Fibroblast of lung (primary cell): ENCODE results near the gene ZNF618. TPM values are rescaled to one million over a fixed set of nuclear protein-coding genes. Genes with fewer than 3 reads are reported as not detected.

ENCODE experiments used
- DNase-seq, 2 donors: peaks; one replicate each; pipeline versions ENCODE4 v3.0.0 to v3.0.0-alpha.2; 2010; ENCODE audit warnings: low read depth in 2 of 2
- H2AFZ ChIP-seq: 2 replicates; pipeline ENCODE4 v1.5.1; 2012; ENCODE audit warnings: low read length, control low read depth, inconsistent platforms
- H3K27ac ChIP-seq: 2 replicates; pipeline ENCODE4 v1.5.1; 2011; ENCODE audit warnings: low read length, control low read depth; ENCODE audit not compliant: insufficient read depth
- H3K27me3 ChIP-seq: 2 replicates; pipeline ENCODE4 v1.5.1; 2011; ENCODE audit warnings: mild to moderate bottlenecking, low read length; ENCODE audit not compliant: control insufficient read depth, insufficient read depth
- H3K36me3 ChIP-seq: 2 replicates; pipeline ENCODE4 v1.5.1; 2011; ENCODE audit warnings: low read length; ENCODE audit not compliant: control insufficient read depth, insufficient read depth
- H3K4me1 ChIP-seq: 2 replicates; pipeline ENCODE4 v1.5.1; 2011; ENCODE audit warnings: low read length; ENCODE audit not compliant: control insufficient read depth, insufficient read depth; ENCODE audit errors: extremely low read depth
- H3K4me2 ChIP-seq: 2 replicates; pipeline ENCODE4 v1.5.1; 2011; ENCODE audit warnings: low read length, control low read depth; ENCODE audit not compliant: insufficient read depth; ENCODE audit errors: extremely low read depth
- H3K4me3 ChIP-seq, 4 experiments: fragments of 200-600 bp in 1 of 4; sonication (generic) in 1 of 4; replicated peaks in 1 of 4; 2 replicates each; pipeline ENCODE4 v1.5.1; 2011 to 2016; ENCODE audit warnings: low read length in 4 of 4, low read depth in 3 of 4, mild to moderate bottlenecking in 3 of 4, control low read depth in 2 of 4, inconsistent platforms in 1 of 4, mixed read lengths in 1 of 4; ENCODE audit not compliant: insufficient read depth in 1 of 4; ENCODE audit errors: control extremely low read depth in 1 of 4
- H3K79me2 ChIP-seq: 2 replicates; pipeline ENCODE4 v1.5.1; 2012; ENCODE audit warnings: mild to moderate bottlenecking, low read length, inconsistent platforms; ENCODE audit not compliant: control insufficient read depth, insufficient read depth
- H3K9ac ChIP-seq: 2 replicates; pipeline ENCODE4 v1.5.1; 2011; ENCODE audit warnings: mild to moderate bottlenecking, low read length, control low read depth; ENCODE audit not compliant: insufficient read depth
- H3K9me3 ChIP-seq: 2 replicates; pipeline ENCODE4 v1.5.1; 2012; ENCODE audit warnings: low read depth, low read length; ENCODE audit not compliant: control insufficient read depth, insufficient read depth
- H4K20me1 ChIP-seq: 2 replicates; pipeline ENCODE4 v1.5.1; 2011; ENCODE audit warnings: low read length; ENCODE audit not compliant: control insufficient read depth, insufficient read depth; ENCODE audit errors: extremely low read depth
- EZH2 ChIP-seq: IDR thresholded peaks from 2 replicates; pipeline ENCODE4 v1.5.1; 2012; ENCODE audit warnings: low read length, control low read depth, mild to moderate bottlenecking; ENCODE audit errors: missing control alignments
- polyA plus RNA-seq, 2 donors: library from polyadenylated mRNA; depleted of rRNA in 1 of 2; stranded (reverse) in 1 of 2; unstranded in 1 of 2; fragments of >200 nt; gene quantifications; 2 replicates each; pipeline ENCODE4 v1.2.1, GENCODE V29; 2011 to 2012; ENCODE audit warnings: missing spikeins in 1 of 2
- total RNA-seq: library from RNA; depleted of rRNA; stranded (reverse); fragments of >200 nt; gene quantifications from 2 replicates; pipeline ENCODE4 v1.2.1, GENCODE V29; 2014
- TF ChIP-seq, protein P1 (sequence below), 2 donors: IDR thresholded peaks in 1 of 2; conservative IDR thresholded peaks in 1 of 2; 1 replicate in 1 of 2; 2 replicates in 1 of 2; pipeline ENCODE4 v1.5.1; 2011 to 2012; ENCODE audit warnings: low read length in 2 of 2, control low read depth in 1 of 2, inconsistent platforms in 1 of 2, low read depth in 1 of 2, mild to moderate bottlenecking in 1 of 2

ZNF618 gene
- total and polyA plus RNA-seq, 2 donors (not counting 1 experiment from before 2014, with no cell fraction given): 6.6 to 8.6 TPM

DNA sequence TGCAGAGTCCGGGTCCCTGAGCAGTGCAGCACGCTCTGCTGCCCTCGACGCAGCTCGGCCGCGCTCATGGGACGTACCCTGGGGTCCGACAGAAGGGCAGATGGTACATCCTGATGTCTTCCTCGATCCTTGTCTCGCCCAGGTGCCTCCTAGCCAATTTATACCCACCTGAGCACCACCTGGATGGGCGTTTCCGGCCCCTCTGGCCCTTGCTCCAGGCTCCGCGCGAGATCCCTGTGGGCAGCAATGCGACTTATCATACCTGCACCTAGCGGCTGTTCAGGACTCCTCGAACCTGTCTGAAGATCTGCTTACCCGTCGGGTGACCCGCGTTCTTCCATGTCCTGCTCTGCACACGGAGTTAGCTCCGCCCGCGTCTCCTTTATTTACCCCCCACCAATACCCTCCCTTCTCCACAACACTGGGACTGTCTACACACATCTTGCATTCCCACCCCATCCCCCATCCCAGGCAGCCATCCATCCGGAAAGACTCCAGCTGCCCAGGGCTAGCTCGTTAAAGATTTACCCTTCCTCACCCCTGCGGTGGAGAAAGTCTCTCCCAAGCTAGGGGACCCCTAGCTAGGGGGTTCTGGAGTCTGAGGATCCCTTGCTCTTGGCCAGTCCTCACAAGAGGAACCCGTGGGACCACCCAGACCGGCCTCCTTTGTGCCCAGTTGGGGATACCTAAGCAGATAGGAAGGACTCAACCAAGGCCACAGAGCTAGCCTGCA lies 223.0 kb downstream of the ZNF618 start, which contains the start of gene KIF12:
Gene KIF12 (minus strand): TSS at position 357 of the 733 bp plus-strand sequence. CDS start 16 bp downstream, at position 341.
- Histone ChIP-seq H3K4me1 (no peaks in the 10 kb centered on the region), H3K36me3 (no peaks in the 10 kb centered on the region), H2AFZ (no peak within 1 kb of the TSS), H3K9ac (no peak within 1 kb of the TSS), H3K27me3 (peaks cover 25% of the 10 kb centered on the region), H4K20me1 (no peaks in the 10 kb centered on the region), H3K4me2 (no peak within 1 kb of the TSS), H3K27ac (no peak within 1 kb of the TSS), H3K4me3 (peak within 1 kb of the TSS in 1 of 4 experiments; percentile 40), H3K9me3 (no peaks in the 10 kb centered on the region), H3K79me2 (no peaks in the 10 kb centered on the region)
- no peak for DNase-seq
- peak; percentile 74 for TF ChIP-seq EZH2
- TF ChIP-seq, protein P1, sequence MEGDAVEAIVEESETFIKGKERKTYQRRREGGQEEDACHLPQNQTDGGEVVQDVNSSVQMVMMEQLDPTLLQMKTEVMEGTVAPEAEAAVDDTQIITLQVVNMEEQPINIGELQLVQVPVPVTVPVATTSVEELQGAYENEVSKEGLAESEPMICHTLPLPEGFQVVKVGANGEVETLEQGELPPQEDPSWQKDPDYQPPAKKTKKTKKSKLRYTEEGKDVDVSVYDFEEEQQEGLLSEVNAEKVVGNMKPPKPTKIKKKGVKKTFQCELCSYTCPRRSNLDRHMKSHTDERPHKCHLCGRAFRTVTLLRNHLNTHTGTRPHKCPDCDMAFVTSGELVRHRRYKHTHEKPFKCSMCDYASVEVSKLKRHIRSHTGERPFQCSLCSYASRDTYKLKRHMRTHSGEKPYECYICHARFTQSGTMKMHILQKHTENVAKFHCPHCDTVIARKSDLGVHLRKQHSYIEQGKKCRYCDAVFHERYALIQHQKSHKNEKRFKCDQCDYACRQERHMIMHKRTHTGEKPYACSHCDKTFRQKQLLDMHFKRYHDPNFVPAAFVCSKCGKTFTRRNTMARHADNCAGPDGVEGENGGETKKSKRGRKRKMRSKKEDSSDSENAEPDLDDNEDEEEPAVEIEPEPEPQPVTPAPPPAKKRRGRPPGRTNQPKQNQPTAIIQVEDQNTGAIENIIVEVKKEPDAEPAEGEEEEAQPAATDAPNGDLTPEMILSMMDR (conservative IDR thresholded peaks at IDR 0.05 in 1 of 2, IDR thresholded peaks at IDR 0.05 in 1 of 2; ENCODE audit: low read depth in 1 of 2, low read length in 2 of 2): no peak

DNA sequence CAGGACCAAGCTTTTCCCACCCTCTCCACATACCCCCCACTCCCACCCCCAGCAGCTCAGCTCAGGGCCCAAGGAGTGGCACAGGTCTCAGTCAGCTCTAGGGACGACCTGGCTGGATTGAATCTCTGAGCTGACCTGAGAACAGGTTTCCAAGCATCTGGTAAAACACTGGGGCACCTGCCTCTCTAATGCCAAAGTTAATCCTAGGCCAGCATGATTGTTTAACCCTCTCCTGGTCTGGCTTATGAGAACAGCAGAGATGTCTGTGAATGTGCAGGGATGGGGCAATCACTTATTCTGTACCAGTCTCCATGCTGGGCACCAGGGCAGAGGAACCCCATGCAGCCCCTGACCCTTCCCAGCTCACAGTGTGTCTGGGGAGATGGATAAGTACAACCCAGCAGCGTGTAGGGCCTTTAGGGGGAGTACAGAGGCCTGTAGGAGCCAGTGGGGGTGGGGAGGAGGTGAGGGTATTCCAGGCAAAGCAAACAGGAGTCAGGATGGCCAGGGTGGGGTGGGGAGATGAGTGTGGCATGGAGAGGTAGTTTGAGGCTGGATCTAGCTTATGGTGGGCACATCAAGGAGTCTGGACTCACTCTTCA lies 223.7 kb downstream of the ZNF618 start:
- peaks cover 25% of the 10 kb centered on the region for H3K27me3 ChIP-seq

DNA sequence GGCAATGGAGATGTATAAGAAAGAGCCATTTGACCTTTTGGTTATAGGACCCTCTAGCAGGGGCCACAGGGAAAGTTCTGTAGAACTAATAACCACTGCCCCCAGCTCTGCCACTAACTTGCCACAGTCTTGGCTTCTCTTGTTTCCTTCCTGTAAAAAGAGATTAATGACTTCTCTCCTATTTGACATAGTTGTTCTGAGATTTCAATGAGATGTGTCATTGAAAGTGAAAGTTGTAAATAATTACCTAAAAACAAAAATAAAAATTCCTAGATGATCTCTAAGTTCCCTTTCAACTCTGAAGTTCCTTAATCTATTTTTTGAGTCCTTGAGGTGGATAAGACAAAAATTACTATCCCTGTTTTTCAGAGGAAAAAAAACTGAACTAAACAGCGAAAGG lies 224.4 kb downstream of the ZNF618 start:
- Histone ChIP-seq H3K9me3 (no peaks in the 10 kb centered on the region), H3K4me3 (no peak overlapping the region), H3K4me1 (no peaks in the 10 kb centered on the region), H3K27ac (no peak overlapping the region), H3K4me2 (no peak overlapping the region), H3K36me3 (no peaks in the 10 kb centered on the region), H3K9ac (no peak overlapping the region), H2AFZ (no peak overlapping the region), H3K27me3 (peaks cover 27% of the 10 kb centered on the region), H4K20me1 (no peaks in the 10 kb centered on the region), H3K79me2 (no peaks in the 10 kb centered on the region)
- DNase-seq: no peak
- TF ChIP-seq EZH2: no peak
- TF ChIP-seq, protein P1 (conservative IDR thresholded peaks at IDR 0.05 in 1 of 2, IDR thresholded peaks at IDR 0.05 in 1 of 2; ENCODE audit: low read depth in 1 of 2, low read length in 2 of 2): no peak

More for the DNA sequence above, 223.7 kb downstream of the ZNF618 start:
- no peak for TF ChIP-seq EZH2
- TF ChIP-seq, protein P1 (conservative IDR thresholded peaks at IDR 0.05 in 1 of 2, IDR thresholded peaks at IDR 0.05 in 1 of 2; ENCODE audit: low read depth in 1 of 2, low read length in 2 of 2): no peak
- no peaks in the 10 kb centered on the region for H3K4me1 ChIP-seq
- H3K9ac ChIP-seq: no peak overlapping the region
- H3K9me3 ChIP-seq: no peaks in the 10 kb centered on the region
- no peak overlapping the region for H2AFZ ChIP-seq
- no peak for DNase-seq
- no peaks in the 10 kb centered on the region for H3K79me2 ChIP-seq
- no peak overlapping the region for H3K4me2 ChIP-seq
- H3K36me3 ChIP-seq: no peaks in the 10 kb centered on the region
- H3K4me3 ChIP-seq: no peak overlapping the region
- H4K20me1 ChIP-seq: no peaks in the 10 kb centered on the region
- H3K27ac ChIP-seq: no peak overlapping the region
